ENCODE data around the gene MAP1S.

MAP1S gene

DNA sequence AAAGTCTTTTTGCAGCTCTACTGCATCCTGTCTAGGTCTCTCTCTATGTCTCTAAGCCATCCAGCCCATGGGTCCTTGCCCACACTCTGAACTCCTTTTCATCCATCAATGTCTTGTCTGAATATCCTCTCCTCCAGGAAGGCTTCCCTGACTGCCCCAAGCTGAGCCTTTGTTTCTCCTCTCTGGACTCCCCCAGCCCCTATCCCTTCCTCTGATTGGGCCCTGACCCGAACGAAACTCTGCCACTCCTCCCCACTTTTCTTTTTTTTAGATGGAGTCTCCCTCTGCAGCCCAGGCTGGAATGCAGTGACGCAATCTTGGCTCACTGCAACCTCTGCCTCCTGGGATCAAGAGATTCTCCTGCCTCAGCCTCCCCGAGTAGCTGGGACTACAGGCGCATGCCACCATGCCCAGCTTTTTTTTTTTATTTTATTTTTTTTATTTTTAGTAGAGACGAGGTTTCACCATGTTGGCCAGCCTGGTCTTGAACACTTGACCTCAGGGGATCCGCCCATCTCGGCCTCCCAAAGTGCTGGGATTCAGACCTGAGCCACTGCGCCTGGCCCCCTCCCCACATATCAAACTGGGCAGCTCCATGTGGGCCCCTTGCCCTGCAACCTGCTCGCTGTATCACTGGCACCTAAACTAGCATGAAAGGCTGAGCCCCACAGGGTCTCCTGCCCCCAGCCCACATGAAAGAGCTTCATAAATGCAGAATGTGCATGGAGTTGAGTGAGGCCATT lies 30.3 kb upstream of the MAP1S start:
- Histone ChIP-seq H3K4me1 (peaks cover 4% of the 10 kb centered on the region; the same call in 1 of the 2 replicates), H3K4me2 (no peak overlapping the region), H3K4me3 (no peak overlapping the region), H4K20me1 (peaks cover 13% of the 10 kb centered on the region; the same call in 1 of the 2 replicates), H3K9me3 (no peaks in the 10 kb centered on the region), H3K27me3 (peaks cover 70% of the 10 kb centered on the region), H3K27ac (no peak overlapping the region), H3K36me3 (no peaks in the 10 kb centered on the region), H3K9ac (no peak overlapping the region)
- no peak for TF ChIP-seq Cebpa-rat (IDR thresholded peaks at IDR 0.05)

GRCh38 chr19:17692566-17692965 lies 26.7 kb upstream of the MAP1S start:
- no peaks in the 10 kb centered on the region for H3K36me3 ChIP-seq
- H3K4me1 ChIP-seq: no peaks in the 10 kb centered on the region
- no peak overlapping the region for H3K4me2 ChIP-seq
- no peaks in the 10 kb centered on the region for H3K9me3 ChIP-seq
- no peak overlapping the region for H3K27ac ChIP-seq
- H3K4me3 ChIP-seq: no peak overlapping the region
- no peak overlapping the region for H3K9ac ChIP-seq
- peaks cover 34% of the 10 kb centered on the region for H3K27me3 ChIP-seq
- TF ChIP-seq Cebpa-rat (IDR thresholded peaks at IDR 0.05): no peak
- peaks cover 5% of the 10 kb centered on the region; the same call in 1 of the 2 replicates for H4K20me1 ChIP-seq

DNA sequence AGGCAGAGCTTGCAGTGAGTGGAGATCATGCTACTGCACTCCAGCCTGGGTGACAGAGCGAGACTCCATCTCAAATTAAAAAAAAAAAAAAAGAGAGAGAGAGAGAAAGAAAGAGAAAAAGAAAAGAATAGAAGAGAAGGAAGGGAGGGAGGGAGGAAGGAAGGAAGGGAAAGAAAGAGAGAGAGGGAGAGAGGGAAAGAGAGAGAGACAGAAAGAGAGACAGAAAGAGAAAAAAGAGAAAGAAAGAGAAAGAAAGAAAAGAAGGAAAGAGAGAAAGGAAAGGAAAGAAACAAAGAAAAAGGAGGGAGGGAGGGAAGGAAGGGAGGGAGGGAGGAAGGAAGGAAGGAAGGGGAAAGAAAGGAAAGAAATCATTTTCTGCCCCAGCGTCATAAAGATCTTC lies 24.1 kb upstream of the MAP1S start:
- Histone ChIP-seq H3K27ac (no peak overlapping the region), H3K9ac (no peak overlapping the region), H3K4me1 (peaks cover 11% of the 10 kb centered on the region), H3K4me2 (no peak overlapping the region), H3K27me3 (peaks cover 8% of the 10 kb centered on the region; the same call in 1 of the 2 replicates), H4K20me1 (no peaks in the 10 kb centered on the region), H3K9me3 (no peaks in the 10 kb centered on the region), H3K4me3 (no peak overlapping the region), H3K36me3 (no peaks in the 10 kb centered on the region)
- TF ChIP-seq Cebpa-rat (IDR thresholded peaks at IDR 0.05): no peak

- H3K9me3 ChIP-seq: no peaks in the 10 kb centered on the region
- no peak overlapping the region for H3K4me2 ChIP-seq
Measured at GRCh38 chr19:17703824-17704463, 15.3 kb upstream of the MAP1S start.

DNA sequence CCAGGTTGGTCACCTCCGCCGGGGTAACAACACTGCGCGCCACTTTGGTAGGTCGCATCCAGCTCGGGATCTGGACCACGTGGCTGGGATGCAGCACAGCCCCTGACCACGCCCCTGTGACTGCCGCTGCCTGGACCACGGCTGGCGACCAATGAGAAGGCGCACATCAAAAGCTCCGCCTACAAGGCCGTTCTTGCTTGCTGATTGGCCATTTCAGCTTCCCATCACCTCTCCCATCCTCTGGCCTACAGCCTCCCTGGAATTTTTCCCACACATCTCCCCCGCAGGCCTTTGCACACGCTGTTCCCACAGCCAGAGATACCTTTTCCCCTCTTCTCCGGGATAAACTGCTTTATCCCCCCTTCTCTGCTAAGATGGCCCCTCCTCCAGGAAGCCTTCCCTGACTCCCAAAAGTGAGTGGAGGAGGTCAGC lies 12.5 kb upstream of the MAP1S start:
- no peaks in the 10 kb centered on the region for H3K4me1 ChIP-seq
- TF ChIP-seq Cebpa-rat (IDR thresholded peaks at IDR 0.05): no peak
- no peak overlapping the region for H3K4me3 ChIP-seq
- no peak overlapping the region for H3K4me2 ChIP-seq
- H3K9ac ChIP-seq: no peak overlapping the region
- H4K20me1 ChIP-seq: no peaks in the 10 kb centered on the region
- no peaks in the 10 kb centered on the region for H3K27me3 ChIP-seq
- no peaks in the 10 kb centered on the region for H3K9me3 ChIP-seq
- no peaks in the 10 kb centered on the region for H3K36me3 ChIP-seq
- no peak overlapping the region for H3K27ac ChIP-seq

More at GRCh38 chr19:17703824-17704463, 15.3 kb upstream of the MAP1S start:
- Histone ChIP-seq H3K4me3 (no peak overlapping the region), H3K27me3 (no peaks in the 10 kb centered on the region), H3K36me3 (no peaks in the 10 kb centered on the region), H3K4me1 (no peaks in the 10 kb centered on the region), H4K20me1 (no peaks in the 10 kb centered on the region), H3K9ac (no peak overlapping the region), H3K27ac (no peak overlapping the region)
- TF ChIP-seq Cebpa-rat (IDR thresholded peaks at IDR 0.05): no peak

DNA sequence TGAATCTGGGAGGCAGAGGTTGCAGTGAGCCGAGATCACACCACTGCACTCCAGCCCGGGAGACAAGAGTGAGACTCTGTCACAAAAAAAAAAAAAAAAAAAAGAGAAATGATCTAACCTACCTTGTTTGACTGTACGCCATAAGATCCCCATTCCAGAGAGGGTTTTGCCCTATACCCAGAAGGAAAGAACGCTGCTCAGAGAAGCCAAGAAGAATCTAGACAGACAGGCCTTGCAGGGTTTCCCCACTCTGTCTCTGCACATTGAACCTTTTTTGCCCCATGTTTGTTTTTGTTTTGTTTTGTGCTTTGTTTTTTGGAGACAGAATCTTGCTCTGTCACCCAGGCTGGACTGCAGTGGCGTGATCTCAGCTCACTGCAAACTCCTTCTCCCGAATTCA lies 7.4 kb upstream of the MAP1S start:
- Histone ChIP-seq H3K9ac (no peak overlapping the region), H3K4me3 (no peak overlapping the region), H3K27ac (no peak overlapping the region), H3K36me3 (no peaks in the 10 kb centered on the region), H3K27me3 (no peaks in the 10 kb centered on the region), H4K20me1 (no peaks in the 10 kb centered on the region), H3K4me1 (peaks cover 7% of the 10 kb centered on the region), H3K4me2 (no peak overlapping the region), H3K9me3 (no peaks in the 10 kb centered on the region)
- no peak for TF ChIP-seq Cebpa-rat (IDR thresholded peaks at IDR 0.05)

- Histone ChIP-seq H4K20me1 (peaks cover 19% of the 10 kb centered on the region), H3K36me3 (no peaks in the 10 kb centered on the region), H3K27ac (no peak overlapping the region), H3K9me3 (no peaks in the 10 kb centered on the region), H3K4me2 (no peak overlapping the region), H3K9ac (no peak overlapping the region), H3K27me3 (no peaks in the 10 kb centered on the region), H3K4me1 (peaks cover 42% of the 10 kb centered on the region), H3K4me3 (no peak overlapping the region)
- no peak for TF ChIP-seq Cebpa-rat (IDR thresholded peaks at IDR 0.05)
Measured at GRCh38 chr19:17716309-17716929, 2.9 kb upstream of the MAP1S start.

DNA sequence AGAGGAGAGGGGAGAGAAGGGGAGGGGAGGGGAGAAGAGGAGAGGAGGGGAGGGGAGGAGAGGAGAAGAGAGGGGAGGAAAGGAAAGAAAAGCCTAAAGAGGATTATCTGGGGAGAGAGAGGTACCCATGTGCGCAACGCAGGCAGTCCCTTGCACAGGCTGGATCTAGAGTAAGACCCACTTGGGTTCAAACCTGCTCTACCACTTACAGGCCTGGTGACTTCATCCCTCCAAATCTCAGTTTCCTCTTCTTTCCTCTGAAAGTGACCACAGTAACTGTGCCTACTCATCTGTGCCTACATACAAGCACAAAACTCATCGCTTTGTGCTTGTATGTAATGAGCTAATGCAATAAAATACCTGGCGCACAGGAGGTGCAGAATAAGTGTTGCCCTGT lies 732 bp upstream of the MAP1S start:
- Histone ChIP-seq H4K20me1 (peaks cover 39% of the 10 kb centered on the region), H3K27me3 (no peaks in the 10 kb centered on the region), H3K9me3 (no peaks in the 10 kb centered on the region), H3K36me3 (peaks cover 9% of the 10 kb centered on the region), H3K4me2 (peak overlapping the region; percentile 99), H3K4me1 (peaks cover 62% of the 10 kb centered on the region), H3K27ac (no peak overlapping the region), H3K9ac (no peak overlapping the region), H3K4me3 (peak overlapping the region; percentile 96)
- no peak for TF ChIP-seq Cebpa-rat (IDR thresholded peaks at IDR 0.05)

DNA sequence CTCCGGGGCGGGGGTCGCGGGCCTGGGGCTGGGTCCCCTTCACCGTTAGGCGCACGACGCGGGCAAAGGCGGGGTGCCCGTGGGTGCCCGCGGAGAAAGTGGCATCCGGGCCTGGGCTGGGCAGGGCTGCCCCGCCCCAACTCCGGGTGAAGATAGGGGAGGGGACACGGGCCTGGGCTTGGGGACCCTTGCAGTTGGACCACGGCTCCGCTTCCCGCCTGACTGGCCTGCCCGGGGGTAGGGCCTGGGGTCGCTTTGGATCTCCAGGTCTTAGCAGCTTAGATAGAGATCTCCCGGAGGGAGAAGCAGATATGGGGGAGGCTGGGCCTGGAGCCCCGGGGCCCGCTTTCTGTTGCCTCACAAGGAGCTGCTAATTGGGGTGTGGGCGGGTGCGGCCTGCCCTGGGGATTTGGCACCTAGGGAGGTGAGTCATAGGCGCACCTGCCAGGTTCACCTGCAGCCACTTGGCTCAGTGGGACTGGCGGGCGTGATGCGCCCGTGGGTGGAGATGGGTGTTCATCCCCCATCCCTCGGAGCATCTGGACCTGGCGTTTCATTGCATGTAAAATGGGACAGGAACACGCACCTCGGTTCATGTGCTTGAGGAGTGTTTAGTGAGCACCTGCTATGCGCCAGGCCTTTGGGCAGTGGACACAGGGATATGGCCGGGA lies 585 bp downstream of the MAP1S start:
- Histone ChIP-seq H3K27me3 (no peaks in the 10 kb centered on the region), H3K27ac (peak overlapping the region; percentile 91), H3K4me3 (peak overlapping the region; percentile 96), H4K20me1 (peaks cover 52% of the 10 kb centered on the region), H3K36me3 (peaks cover 22% of the 10 kb centered on the region), H3K4me2 (peak overlapping the region; percentile 99), H3K9ac (peak overlapping the region; percentile 93), H3K4me1 (peaks cover 70% of the 10 kb centered on the region), H3K9me3 (no peaks in the 10 kb centered on the region)
- no peak for TF ChIP-seq Cebpa-rat (IDR thresholded peaks at IDR 0.05)
